T-helper 2 cell treated with Interferon-gamma antibody and Interleukin-4, amounts not matched to agents 5 μg/mL and 100 μg/mL, for 36 hours (primary cell): ENCODE data around the gene ANK2.
A peak's percentile ranks its signal among the peaks of the same experiment; 100 is the strongest.

Source experiments
- DNase-seq: peaks from one replicate; pipeline ENCODE4 v3.0.0; 2021; ENCODE audit warnings: low spot score
- H3K27ac Mint-ChIP-seq: one replicate; pipeline ENCODE4 v1.8.0; 2021; ENCODE audit warnings: mild to moderate bottlenecking, mixed read lengths
- H3K27me3 Mint-ChIP-seq: one replicate; pipeline ENCODE4 v1.8.0; 2021; ENCODE audit warnings: low read depth, mixed read lengths
- H3K36me3 Mint-ChIP-seq: one replicate; pipeline ENCODE4 v1.8.0; 2021; ENCODE audit warnings: low read depth, mixed read lengths
- H3K4me1 Mint-ChIP-seq: one replicate; pipeline ENCODE4 v1.8.0; 2021; ENCODE audit warnings: low read depth, mixed read lengths
- H3K4me3 Mint-ChIP-seq: one replicate; pipeline ENCODE4 v1.8.0; 2022; ENCODE audit warnings: mild to moderate bottlenecking, moderate library complexity, mixed read lengths
- H3K9me3 Mint-ChIP-seq: one replicate; pipeline ENCODE4 v1.8.0; 2021; ENCODE audit warnings: mixed read lengths

The ANK2 gene

GRCh38 chr4:113292371-113293042 is 243.1 kb downstream of the ANK2 start:
- H3K4me3 Mint-ChIP-seq = no peak overlapping the region
- no peaks in the 10 kb centered on the region for H3K4me1 Mint-ChIP-seq
- H3K27me3 Mint-ChIP-seq = no peaks in the 10 kb centered on the region
- no peak overlapping the region for H3K27ac Mint-ChIP-seq
- H3K9me3 Mint-ChIP-seq = no peaks in the 10 kb centered on the region
- H3K36me3 Mint-ChIP-seq = no peaks in the 10 kb centered on the region
- no peak for DNase-seq

- H3K36me3 Mint-ChIP-seq = no peaks in the 10 kb centered on the region
- DNase-seq = no peak
- no peaks in the 10 kb centered on the region for H3K4me1 Mint-ChIP-seq
- H3K9me3 Mint-ChIP-seq = no peaks in the 10 kb centered on the region
- no peak overlapping the region for H3K4me3 Mint-ChIP-seq
- H3K27ac Mint-ChIP-seq = no peak overlapping the region
- H3K27me3 Mint-ChIP-seq = no peaks in the 10 kb centered on the region
Observed at GRCh38 chr4:113293043-113293560, 243.6 kb downstream of the ANK2 start.

GRCh38 chr4:113293674-113294073 is 244.2 kb downstream of the ANK2 start:
- DNase-seq = no peak
- Mint-ChIP-seq H3K36me3 (no peaks in the 10 kb centered on the region), H3K27ac (no peak overlapping the region), H3K4me3 (no peak overlapping the region), H3K9me3 (no peaks in the 10 kb centered on the region), H3K4me1 (no peaks in the 10 kb centered on the region), H3K27me3 (no peaks in the 10 kb centered on the region)

- Mint-ChIP-seq H3K27me3 (no peaks in the 10 kb centered on the region), H3K4me1 (no peaks in the 10 kb centered on the region), H3K36me3 (no peaks in the 10 kb centered on the region), H3K4me3 (no peak overlapping the region), H3K27ac (no peak overlapping the region), H3K9me3 (no peaks in the 10 kb centered on the region)
- no peak for DNase-seq
Observed at GRCh38 chr4:113294908-113295307, 245.5 kb downstream of the ANK2 start.

- Mint-ChIP-seq H3K4me3 (no peak overlapping the region), H3K36me3 (no peaks in the 10 kb centered on the region), H3K9me3 (no peaks in the 10 kb centered on the region), H3K4me1 (peaks cover 2% of the 10 kb centered on the region), H3K27ac (peak overlapping the region; percentile 34), H3K27me3 (peaks cover 6% of the 10 kb centered on the region)
- peak; percentile 15 for DNase-seq
Observed at GRCh38 chr4:113300471-113300928, 251.0 kb downstream of the ANK2 start.

- Mint-ChIP-seq H3K27me3 (peaks cover 6% of the 10 kb centered on the region), H3K9me3 (no peaks in the 10 kb centered on the region), H3K36me3 (no peaks in the 10 kb centered on the region), H3K4me3 (no peak overlapping the region), H3K27ac (no peak overlapping the region), H3K4me1 (peaks cover 2% of the 10 kb centered on the region)
- DNase-seq = no peak
Observed at GRCh38 chr4:113302051-113302450, 252.6 kb downstream of the ANK2 start.

GRCh38 chr4:113303315-113303714 is 253.9 kb downstream of the ANK2 start:
- Mint-ChIP-seq H3K27ac (no peak overlapping the region), H3K4me1 (peaks cover 2% of the 10 kb centered on the region), H3K36me3 (no peaks in the 10 kb centered on the region), H3K27me3 (peaks cover 8% of the 10 kb centered on the region), H3K4me3 (no peak overlapping the region), H3K9me3 (no peaks in the 10 kb centered on the region)
- no peak for DNase-seq

- H3K27me3 Mint-ChIP-seq = peaks cover 6% of the 10 kb centered on the region
- no peak overlapping the region for H3K27ac Mint-ChIP-seq
- DNase-seq = no peak
- no peaks in the 10 kb centered on the region for H3K4me1 Mint-ChIP-seq
- no peak overlapping the region for H3K4me3 Mint-ChIP-seq
- H3K36me3 Mint-ChIP-seq = no peaks in the 10 kb centered on the region
- H3K9me3 Mint-ChIP-seq = no peaks in the 10 kb centered on the region
Observed at GRCh38 chr4:113311047-113311446, 261.6 kb downstream of the ANK2 start.

GRCh38 chr4:113312529-113312928 is 263.1 kb downstream of the ANK2 start:
- DNase-seq = no peak
- no peak overlapping the region for H3K27ac Mint-ChIP-seq
- peaks cover 6% of the 10 kb centered on the region for H3K27me3 Mint-ChIP-seq
- H3K4me3 Mint-ChIP-seq = no peak overlapping the region
- H3K4me1 Mint-ChIP-seq = peaks cover 7% of the 10 kb centered on the region
- no peaks in the 10 kb centered on the region for H3K9me3 Mint-ChIP-seq
- no peaks in the 10 kb centered on the region for H3K36me3 Mint-ChIP-seq

GRCh38 chr4:113314426-113314825 is 265.0 kb downstream of the ANK2 start:
- Mint-ChIP-seq H3K4me1 (peaks cover 7% of the 10 kb centered on the region), H3K9me3 (no peaks in the 10 kb centered on the region), H3K36me3 (no peaks in the 10 kb centered on the region), H3K27me3 (peaks cover 2% of the 10 kb centered on the region), H3K27ac (no peak overlapping the region), H3K4me3 (no peak overlapping the region)
- no peak for DNase-seq

- Mint-ChIP-seq H3K27me3 (peaks cover 2% of the 10 kb centered on the region), H3K4me1 (peaks cover 7% of the 10 kb centered on the region), H3K9me3 (no peaks in the 10 kb centered on the region), H3K27ac (peak overlapping the region; percentile 47), H3K4me3 (peak overlapping the region; percentile 25), H3K36me3 (no peaks in the 10 kb centered on the region)
- peak; percentile 24 for DNase-seq
Observed at GRCh38 chr4:113316879-113317278, 267.4 kb downstream of the ANK2 start.

GRCh38 chr4:113317523-113317922 is 268.1 kb downstream of the ANK2 start:
- Mint-ChIP-seq H3K4me1 (peaks cover 7% of the 10 kb centered on the region), H3K4me3 (no peak overlapping the region), H3K9me3 (no peaks in the 10 kb centered on the region), H3K36me3 (no peaks in the 10 kb centered on the region), H3K27me3 (peaks cover 2% of the 10 kb centered on the region), H3K27ac (no peak overlapping the region)
- DNase-seq = no peak

GRCh38 chr4:113322736-113323135 is 273.3 kb downstream of the ANK2 start:
- no peak overlapping the region for H3K27ac Mint-ChIP-seq
- peaks cover 24% of the 10 kb centered on the region for H3K27me3 Mint-ChIP-seq
- no peaks in the 10 kb centered on the region for H3K36me3 Mint-ChIP-seq
- H3K4me3 Mint-ChIP-seq = no peak overlapping the region
- no peaks in the 10 kb centered on the region for H3K4me1 Mint-ChIP-seq
- H3K9me3 Mint-ChIP-seq = no peaks in the 10 kb centered on the region
- DNase-seq = no peak

GRCh38 chr4:113325876-113326615 is 276.6 kb downstream of the ANK2 start:
- Mint-ChIP-seq H3K4me1 (no peaks in the 10 kb centered on the region), H3K36me3 (no peaks in the 10 kb centered on the region), H3K4me3 (no peak overlapping the region), H3K27me3 (peaks cover 25% of the 10 kb centered on the region), H3K27ac (no peak overlapping the region), H3K9me3 (no peaks in the 10 kb centered on the region)
- DNase-seq = no peak
